NCI-H2107 treated with DMSO at 0.1 percent for 48 hours (cell line): ENCODE data around the gene DDIT4.

Source experiments
- DNase-seq: peaks from one replicate; lab custom pipeline; 2025; ENCODE audit not compliant: unreplicated experiment; lab: John Stamatoyannopoulos, UW

Gene DDIT4

DNA sequence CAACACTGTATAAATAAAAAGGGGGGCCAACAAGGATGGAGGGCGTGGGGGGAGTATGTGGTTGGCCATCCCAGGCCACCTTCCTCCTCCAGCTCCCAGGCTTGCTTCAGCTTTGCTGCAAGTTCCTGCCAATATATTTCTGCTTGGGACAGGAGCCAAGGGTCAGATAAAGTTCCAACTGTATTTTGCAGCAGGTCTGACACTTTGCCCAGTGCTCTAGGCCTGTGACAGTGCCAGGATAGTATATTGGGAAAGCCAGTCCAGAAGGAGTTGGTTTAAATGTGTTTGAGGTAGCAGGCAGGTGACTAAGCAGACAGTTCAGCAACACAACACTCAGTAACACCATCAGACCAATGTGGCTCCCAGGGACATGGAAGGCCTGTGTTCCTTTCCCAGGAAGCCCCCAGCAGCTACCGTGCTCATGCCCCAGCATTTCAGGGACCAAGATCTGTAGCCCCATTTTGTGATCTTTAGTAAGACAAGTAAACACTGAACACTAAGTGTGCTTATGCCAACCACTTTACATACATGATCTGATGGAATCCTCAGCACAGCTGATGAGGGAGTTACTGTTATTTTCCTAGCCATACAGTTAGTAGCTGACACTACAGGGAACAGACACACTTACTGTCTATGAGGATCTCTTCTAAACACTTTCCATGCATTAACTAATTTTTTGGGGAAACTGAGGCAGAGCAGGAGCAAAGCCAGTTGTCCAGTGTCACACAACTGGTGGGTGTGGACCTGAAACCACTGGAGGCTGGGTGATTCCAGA lies 42.1 kb downstream of the DDIT4 start:
- DNase-seq = no peak

DNA sequence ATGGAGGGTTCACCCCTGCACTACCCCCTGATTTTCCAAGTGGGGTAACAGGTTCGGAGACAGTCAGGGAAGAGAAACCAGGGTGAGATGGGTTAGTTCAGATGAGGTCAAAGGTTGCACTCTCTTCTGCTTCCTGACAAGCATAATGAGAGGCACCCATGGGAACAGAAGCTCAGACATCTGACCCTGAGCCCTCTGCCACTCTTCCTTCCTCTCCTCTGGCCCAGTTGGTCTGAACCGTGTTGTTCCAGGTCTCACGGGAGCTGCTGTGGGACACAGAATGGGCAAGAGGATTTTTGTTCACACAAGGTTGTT lies 42.6 kb downstream of the DDIT4 start:
- no peak for DNase-seq

DNA sequence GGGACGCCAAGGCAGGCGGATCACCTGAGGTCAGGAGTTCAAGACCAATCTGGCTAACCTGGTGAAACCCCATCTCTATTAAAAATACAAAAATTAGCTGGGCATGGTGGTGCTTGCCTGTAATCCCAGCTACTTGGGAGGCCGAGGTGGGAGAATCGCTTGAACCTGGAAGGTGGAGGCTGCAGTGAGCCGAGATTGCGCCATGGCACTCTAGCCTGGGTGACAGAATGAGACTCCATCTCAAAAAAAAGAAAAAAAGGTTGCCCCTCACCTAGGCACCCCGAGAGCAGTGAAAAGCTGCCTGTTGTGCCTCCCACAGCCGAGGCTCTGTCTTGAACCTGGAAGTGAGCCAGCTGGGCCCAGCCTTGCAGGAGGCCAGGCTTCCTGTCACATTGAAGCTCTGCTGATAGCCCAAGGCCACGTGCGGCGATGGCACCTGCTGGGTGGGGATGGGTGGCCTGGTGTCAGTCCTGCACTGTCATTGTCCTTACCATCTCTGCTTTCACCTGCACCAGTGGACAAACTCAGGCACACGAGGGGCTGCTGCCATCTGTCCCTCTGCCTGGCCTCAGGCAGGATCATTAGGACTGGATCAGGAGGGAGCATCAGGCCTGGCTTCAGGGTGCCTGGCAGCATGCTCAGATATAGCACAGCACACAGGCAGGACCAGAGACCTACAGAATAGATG lies 43.2 kb downstream of the DDIT4 start:
- no peak for DNase-seq

DNA sequence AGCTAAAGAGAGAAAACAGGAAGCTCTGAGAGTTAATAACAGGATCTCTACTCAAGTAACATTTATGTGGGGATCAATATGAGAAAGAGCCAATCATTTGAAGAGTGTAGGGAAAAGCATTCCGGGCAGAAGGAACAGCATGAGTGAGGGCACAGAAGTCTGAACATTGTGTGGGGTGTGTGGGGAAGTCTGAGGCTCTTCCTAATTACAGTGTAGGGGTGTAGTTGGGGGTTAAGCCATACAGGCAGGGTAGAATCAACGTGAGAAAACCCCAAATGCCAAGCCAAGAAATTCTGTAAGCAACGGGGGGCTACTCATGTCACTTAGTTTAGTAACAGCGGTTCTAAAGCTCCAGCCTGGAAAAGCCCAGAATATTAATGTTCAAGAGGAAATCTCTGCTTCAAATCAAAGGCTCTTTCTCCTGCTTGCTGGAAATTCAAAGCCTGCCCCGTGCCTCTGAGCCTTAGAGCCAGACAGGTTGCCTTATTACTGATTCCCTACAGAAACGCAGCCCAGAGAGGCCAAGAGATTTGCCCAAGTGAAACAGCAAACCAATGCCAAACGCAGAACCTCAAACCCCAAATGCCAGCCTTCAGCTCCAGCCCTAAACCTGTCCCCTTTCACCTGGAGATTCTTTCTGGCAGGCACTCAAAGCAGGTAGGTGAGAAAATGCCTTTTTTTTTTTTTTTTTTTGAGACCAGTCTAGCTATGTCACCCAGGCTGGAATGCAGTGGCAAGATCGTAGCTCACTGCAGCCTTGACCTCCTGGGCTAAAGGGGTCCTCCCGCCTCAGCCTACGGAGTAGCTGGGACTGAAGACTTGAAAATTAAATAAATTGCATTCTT lies 44.9 kb downstream of the DDIT4 start:
- DNase-seq = no peak

DNA sequence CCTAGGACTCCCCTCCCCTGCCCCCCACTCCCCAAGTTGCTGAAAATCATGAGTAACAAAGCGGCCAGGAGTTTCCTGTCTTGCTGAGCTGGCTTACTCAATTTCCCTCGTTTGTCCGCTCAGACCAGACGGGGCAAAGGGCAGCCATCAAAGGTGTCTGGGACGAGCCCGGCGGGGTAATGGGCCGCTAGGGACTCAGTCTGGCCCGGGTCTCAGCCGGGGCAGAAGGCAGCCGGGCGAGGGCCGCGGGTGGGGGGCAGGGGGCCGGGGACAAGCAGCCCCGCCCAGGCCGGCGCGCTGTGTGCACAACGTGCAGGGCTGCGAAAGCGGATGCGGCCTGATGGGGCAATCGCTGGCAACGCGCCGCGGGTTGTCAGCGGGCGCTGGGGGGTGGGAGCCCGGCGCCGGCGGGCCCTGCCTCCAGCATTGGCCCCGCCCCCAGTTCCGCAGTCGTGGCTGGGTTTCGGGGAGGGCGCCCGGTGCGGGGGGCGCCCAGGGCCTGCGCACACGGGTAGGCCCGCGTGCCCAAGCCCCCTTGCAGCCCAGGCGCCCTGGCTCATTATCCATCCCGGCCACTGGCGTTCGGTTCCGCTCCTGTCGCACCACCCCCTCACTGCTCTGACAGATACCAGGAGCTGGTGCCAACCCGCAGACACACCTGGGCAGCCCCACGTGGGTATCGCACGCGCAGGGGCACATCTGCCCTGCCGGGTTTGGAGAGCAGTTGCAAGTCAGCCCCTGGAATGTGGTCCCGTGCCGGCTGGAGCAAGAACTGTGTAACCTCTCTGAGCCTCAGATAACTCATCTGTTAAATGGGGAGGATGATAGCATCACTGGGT lies 45.9 kb downstream of the DDIT4 start:
- peak; percentile 72 for DNase-seq

DNA sequence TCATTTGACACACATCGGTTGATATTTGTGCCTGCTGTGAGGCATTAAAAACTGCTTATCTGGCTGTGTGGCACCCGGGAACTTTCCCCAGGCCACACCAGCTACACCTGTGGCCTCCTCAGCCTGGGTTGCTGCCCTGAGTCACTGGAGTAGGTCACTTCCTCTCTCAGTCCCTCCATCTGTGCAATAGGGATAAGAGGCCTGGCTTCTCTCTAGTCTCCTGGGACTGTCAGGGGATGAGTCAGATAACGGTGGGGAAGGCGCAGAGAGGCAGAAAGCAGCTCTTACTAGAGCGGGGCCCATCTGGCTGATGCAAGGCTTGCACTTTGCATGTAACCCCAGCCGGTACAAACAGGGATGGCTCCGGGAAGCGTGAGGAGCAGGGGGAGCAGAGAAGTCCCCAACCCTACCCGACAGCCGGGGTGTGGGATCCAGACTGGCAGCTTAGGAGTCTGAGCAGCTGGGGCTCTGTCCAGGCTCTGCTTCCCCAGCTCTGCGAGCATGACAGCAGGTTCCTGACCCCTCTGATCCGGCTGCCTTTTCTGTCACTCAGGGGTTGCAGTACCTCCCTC lies 47.0 kb downstream of the DDIT4 start:
- peak; percentile 93 for DNase-seq

DNA sequence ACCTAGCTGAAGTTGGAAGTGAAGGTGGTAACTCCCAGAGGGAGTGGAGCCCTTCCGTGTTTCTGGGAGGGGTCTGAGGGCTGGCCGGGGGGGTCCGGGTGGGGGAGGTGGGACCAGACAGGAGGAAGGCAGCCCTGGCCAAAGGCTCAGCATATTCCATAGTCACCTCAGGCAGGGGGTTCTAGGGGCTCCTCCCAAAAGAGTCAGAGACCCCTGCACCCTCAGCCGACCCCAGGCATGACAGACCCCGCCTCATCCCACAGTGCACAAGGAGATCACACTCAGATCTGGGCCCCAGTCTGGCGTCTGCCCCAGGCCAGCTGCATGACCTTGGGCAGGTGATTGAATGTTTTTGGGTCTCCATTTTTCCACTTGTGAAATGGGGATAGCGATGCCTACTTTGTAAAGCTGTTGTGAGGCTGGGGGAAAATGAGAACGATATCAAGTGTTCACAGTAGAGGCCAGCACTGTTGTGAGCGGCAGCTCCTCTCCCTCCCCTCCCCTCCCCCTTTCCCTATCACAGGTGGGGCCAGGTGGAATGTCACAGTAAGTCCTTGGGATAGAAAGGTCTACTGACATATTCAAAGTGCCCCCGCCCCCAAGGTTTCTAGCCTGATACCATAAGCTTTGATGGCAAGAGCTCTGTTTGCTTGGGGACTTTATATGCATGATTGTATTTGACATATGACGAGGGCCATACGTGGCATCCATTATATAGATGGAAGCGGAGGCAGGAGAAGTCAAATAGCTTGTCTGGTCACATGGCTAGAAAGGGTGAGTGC lies 47.7 kb downstream of the DDIT4 start:
- no peak for DNase-seq

DNA sequence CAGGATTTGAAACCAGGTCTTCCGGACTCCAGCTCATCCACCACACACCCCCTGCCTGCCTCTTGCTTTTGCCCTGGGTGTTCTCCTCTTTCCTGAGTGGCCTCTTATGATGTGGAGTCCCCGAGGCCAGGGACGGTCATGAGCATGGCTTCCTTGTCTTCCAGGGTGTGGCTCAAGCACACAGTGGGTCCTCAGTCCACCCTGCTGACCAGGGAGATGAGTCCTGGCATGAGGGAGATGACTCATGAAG lies 48.2 kb downstream of the DDIT4 start:
- DNase-seq = no peak

DNA sequence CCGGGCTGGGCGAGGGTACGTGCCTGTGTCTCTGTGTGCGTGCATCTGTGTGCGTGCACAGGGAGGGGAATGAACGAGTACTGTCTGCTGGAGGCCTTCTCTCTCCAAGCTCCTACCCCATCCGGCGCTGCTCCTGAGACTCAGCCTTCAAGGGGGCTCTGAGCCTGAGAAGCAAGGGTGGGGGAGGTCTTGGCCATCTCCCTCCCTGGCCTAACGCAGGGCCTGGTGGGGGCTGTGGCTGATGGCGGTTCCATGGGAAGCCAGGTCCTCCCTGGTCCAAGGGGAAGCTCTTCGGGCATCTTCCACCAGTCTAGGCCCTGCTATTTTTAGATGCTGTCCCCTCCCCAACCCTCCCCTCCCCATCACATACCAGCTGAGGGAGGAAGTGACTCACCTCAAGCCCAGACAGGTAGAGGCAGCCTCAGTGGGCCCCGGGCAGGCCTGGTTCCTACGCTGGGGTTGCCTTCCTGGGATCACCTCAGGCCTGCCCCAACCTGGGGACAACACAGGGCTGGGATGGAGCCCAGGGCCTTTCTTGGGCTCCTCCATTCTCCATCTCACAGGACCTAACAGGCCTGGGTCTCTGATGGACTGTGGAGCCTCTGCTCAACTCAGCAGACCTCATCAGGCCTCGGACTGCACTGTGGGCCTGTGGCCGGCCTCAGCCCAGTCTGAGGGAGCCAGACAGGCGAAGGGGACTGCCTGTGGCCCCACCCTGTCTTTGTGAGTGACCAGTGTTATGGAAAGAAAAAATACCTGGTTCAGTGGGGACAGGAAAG lies 48.7 kb downstream of the DDIT4 start:
- DNase-seq = no peak

DNA sequence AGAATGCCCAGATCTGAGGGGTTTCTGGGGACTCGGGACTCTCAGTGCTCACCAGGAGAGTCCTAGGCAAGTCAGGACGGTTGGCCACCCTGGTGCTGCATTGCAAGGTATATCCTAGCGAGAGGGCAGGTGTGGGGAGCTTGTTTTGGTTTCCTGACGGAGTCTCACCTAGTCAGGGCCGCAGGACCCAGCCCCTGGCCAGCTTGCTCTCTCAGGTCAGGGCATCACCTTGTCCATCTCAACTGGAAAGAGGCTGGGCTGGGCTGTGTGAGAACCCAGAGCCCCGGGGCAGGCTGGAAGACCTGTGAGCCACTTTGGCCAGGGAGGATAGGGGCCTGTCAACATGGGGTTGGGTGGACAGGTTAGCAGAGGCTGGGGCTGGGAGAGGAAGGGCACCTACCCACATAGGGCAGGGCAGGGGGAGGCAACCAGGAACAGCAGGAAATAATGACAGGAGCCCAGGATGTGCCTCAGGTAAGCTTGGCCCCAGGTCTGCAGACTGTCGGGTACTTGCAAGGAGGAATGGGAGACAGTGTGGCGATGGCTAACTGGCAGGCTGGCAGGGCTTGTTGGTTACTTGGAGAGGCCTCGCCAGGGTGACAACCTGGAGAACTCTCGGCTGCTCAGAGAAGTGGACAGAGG lies 49.5 kb downstream of the DDIT4 start:
- DNase-seq = no peak

DNA sequence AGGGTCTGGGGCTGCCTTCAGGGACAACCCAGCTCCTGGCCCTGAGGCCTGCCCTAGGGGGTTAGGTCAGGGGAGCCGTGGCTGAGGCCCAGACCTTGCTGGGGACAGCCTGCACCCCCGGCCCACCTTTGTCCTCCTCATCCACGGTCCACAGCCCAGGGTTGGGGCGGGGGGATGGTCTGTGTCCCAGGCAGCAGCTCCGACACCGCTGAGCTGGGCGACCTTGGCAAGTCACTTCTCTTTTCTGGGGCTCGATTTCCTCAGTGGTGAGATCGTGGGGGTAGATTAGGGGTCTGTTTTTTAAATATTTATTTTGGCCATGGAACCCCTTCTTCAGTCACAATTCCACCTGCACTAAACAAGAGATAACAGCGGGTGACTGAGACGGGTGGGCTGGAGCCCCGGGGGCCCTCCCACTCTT lies 50.1 kb downstream of the DDIT4 start:
- no peak for DNase-seq
